ENCODE measurements around the gene ELK4.

ELK4 gene, protein sequence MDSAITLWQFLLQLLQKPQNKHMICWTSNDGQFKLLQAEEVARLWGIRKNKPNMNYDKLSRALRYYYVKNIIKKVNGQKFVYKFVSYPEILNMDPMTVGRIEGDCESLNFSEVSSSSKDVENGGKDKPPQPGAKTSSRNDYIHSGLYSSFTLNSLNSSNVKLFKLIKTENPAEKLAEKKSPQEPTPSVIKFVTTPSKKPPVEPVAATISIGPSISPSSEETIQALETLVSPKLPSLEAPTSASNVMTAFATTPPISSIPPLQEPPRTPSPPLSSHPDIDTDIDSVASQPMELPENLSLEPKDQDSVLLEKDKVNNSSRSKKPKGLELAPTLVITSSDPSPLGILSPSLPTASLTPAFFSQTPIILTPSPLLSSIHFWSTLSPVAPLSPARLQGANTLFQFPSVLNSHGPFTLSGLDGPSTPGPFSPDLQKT

DNA sequence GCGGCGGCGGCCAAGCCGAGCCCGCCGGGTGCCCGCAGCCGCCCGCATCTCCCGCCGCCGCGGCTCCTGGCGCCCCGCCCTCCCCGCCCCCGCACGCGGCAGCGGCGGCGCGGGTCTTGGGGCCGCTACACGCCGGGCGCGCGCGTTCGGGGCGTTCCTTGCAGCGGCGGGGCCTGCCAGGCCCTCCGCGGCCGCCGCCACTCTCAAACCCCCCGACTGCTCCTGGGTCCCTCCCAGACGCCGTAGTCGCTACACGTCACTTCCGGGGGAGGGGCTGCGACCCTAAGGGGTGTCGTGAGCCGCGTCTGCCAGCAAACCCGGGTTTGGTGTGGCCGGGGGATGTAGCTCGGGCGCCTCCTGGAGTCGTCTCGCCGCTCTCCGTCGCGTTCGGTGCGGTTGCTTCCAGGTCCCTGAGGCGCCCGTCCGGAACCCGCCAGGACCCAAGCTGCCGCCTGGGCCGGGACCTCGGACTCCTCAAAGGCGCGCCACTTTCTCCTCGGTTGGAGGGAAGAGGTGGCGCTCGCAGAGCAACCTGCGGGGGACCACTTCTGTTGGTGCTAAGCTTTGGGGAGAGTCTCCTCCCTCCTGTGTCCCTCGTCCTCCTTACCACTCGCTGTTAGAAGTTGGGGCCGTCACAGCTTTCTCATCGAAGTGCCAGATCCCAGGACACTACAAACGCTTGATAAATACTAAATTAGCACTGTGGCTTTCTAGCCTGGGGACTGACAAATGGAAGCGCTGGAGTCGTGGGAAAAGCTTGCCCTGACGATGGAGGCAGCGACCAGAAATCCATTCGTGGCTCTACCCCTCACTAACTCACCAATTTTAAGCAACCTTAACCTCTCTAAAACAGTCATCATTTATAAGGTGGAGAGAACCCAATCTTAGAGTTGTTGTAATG lies at the start of gene ELK4:
Gene ELK4, minus strand, starts transcription at position 244 of the 901 bp plus-strand sequence. CDS start 8,129 bp downstream, outside the sequence.
- intact Hi-C loops (cut with DNase I), result loop anchor here (2.0 kb wide), 2 partner anchors 43 to 103 kb away; no protein-coding TSS in a partner anchor
- peak; percentile 94 to 100 (median 99) for DNase-seq

GRCh38 chr1:205681364-205681763 lies 49.6 kb upstream of the ELK4 start:
- intact Hi-C loops (cut with DNase I), result no loop called here
- DNase-seq, result no peak

- DNase-seq, result peak in 39 of 42 donors; percentile 43 to 86 (median 72)
- intact Hi-C loops (cut with DNase I), result no loop called here
These were observed 48.5 kb upstream of the ELK4 start, which contains the start of gene SLC45A3 for GRCh38 chr1:205680073-205680851. SLC45A3 (minus strand) TSS chr1:205680509; CDS start chr1:205664656, 15,853 bp downstream.

- peak in 5 of 42 donors; percentile 26 to 64 (median 49) for DNase-seq
- intact Hi-C loops (cut with DNase I), result no loop called here
These were observed 46.7 kb upstream of the ELK4 start for GRCh38 chr1:205678286-205679111.

DNA sequence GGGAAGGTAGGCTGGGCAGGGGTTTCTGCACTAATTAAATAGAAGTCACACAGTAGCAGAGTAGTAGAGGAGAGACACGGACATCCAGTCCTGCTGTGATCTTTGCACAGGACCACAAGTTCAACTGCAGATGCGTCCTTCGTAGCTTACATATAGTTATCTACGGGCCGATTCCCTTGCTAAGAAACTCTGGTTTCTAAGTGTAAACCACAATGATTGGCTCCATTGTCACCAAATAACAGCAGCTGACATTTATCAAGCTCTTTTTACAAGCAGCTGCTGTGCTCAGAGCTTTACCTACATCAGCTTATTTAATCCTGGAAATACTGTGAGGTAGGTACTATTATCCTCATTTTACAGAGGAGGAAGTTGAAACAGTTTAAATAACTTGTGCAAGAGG lies 45.4 kb upstream of the ELK4 start:
- peak in 1 of 42 donors; percentile 33 for DNase-seq
- intact Hi-C loops (cut with DNase I), result no loop called here

GRCh38 chr1:205676597-205676996 lies 44.8 kb upstream of the ELK4 start:
- intact Hi-C loops (cut with DNase I), result no loop called here
- DNase-seq, result peak; percentile 63 to 95 (median 87)

GRCh38 chr1:205676002-205676401 lies 44.2 kb upstream of the ELK4 start:
- no peak for DNase-seq
- intact Hi-C loops (cut with DNase I), result no loop called here

- DNase-seq, result no peak
- intact Hi-C loops (cut with DNase I), result no loop called here
These were observed 43.4 kb upstream of the ELK4 start for GRCh38 chr1:205675247-205675646.

- intact Hi-C loops (cut with DNase I), result no loop called here
- peak in 1 of 42 donors; percentile 0 for DNase-seq
These were observed 41.2 kb upstream of the ELK4 start for GRCh38 chr1:205672970-205673369.

GRCh38 chr1:205672395-205672889 lies 40.6 kb upstream of the ELK4 start:
- peak in 1 of 42 donors; percentile 3 for DNase-seq
- intact Hi-C loops (cut with DNase I), result no loop called here

DNA sequence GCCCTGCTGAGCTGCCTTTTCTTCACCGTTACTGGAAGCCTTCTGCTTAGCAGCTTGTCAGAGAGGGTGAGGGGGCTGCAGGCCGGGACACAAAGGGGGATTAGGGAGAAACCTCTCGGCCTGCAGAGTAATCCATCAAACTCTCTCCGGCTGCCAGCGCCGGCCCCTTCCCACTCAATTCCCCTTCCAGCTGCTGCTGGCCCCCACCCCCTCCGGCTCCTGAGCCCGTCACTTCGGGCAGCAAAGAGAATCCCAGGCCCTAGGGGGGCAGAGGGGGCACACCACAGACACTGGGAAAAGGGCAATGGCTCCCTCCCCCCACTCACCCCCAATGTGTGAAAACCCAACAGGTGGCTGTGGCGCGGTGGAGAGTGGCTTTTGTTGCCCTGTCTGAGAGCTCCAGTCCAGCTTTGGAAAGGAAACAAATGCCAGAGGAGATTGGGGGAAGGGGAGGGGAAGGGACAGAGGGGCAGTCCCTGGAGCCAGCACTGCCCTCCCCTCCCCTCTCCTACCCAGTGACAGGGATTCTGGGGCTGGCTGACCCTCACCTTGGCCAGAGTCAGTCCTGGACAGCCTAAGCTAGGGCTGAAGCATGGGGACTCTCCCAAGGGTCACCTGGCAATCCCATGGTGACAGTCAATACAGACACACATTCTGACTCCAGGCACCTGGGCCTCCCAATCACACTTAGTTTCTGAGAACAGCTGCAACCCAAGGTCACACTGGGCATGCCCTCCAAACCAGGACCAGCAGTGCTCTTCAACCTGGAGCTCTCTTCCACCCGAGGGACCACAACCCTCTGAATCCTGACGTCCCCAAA lies 39.0 kb upstream of the ELK4 start:
- intact Hi-C loops (cut with DNase I), result no loop called here
- no peak for DNase-seq

DNA sequence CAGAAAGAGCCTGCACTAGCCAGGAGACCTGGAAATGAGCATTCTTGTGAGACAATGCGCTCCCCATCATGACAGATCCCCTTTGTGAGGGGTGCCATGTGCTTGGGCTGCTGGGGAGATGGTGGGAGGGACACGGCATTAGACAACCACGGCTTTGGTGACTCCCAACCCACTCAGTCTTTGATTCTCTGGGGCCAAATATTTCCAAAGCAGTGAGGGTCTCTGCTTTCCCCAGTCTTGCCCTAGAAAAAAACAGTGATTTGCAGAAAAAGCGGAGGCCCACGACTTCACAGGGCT lies 38.3 kb upstream of the ELK4 start:
- DNase-seq, result peak in 13 of 42 donors; percentile 41 to 71 (median 47)
- intact Hi-C loops (cut with DNase I), result no loop called here

GRCh38 chr1:205669341-205670149 lies 37.7 kb upstream of the ELK4 start:
- DNase-seq, result peak in 34 of 42 donors; percentile 23 to 81 (median 61)
- intact Hi-C loops (cut with DNase I), result no loop called here

DNA sequence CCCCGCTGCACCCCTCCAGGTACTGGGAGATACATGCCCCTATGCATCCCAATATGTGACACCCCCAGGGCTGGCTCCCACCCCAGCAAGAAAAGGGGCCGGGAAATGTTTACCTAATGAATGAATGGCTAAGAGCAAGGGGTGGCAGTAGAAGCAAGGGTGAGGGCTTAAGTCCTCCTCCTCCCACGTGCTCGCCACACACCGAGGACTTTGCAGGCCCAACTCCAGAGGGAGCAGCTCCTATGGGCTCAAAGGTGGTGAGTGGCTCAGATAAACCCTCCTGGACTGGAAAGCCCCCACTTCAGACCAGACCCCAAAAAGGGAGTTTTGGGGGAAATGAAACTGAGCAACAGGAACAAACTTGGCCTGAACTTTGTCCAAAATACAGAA lies 37.1 kb upstream of the ELK4 start:
- peak in 2 of 42 donors; percentile 22 to 61 for DNase-seq
- intact Hi-C loops (cut with DNase I), result no loop called here

- intact Hi-C loops (cut with DNase I), result no loop called here
- peak in 27 of 42 donors; percentile 30 to 77 (median 57) for DNase-seq
These were observed 36.3 kb upstream of the ELK4 start for GRCh38 chr1:205667909-205668643.
